CD14-positive monocyte (primary cell): Measurements from ENCODE around the gene PHACTR4. TPM values are rescaled to one million over a fixed set of nuclear protein-coding genes. Genes with fewer than 3 reads are reported as not detected.

Experiments used
- DNase-seq, 3 donors: peaks; one replicate each; pipeline ENCODE4 v3.0.0-alpha.2; 2011 to 2022
- H2AFZ ChIP-seq: 2 replicates; pipeline ENCODE4 v1.6.0; 2012; ENCODE audit warnings: mild to moderate bottlenecking, low read depth, low read length, inconsistent platforms; ENCODE audit not compliant: insufficient read depth, poor library complexity, severe bottlenecking
- H3K27ac ChIP-seq, 2 donors: 1 replicate in 1 of 2; 2 replicates in 1 of 2; pipeline ENCODE4 v1.5.1; 2012 to 2013; ENCODE audit warnings: low read length in 2 of 2, control low read depth in 1 of 2, inconsistent platforms in 1 of 2, low read depth in 1 of 2, mild to moderate bottlenecking in 1 of 2
- H3K27me3 ChIP-seq, 2 donors: one replicate each; pipeline versions ENCODE4 v1.6.0 to v1.6.1; 2011 to 2013; ENCODE audit warnings: low read length in 2 of 2; ENCODE audit not compliant: control insufficient read depth in 2 of 2, insufficient read depth in 2 of 2
- H3K36me3 ChIP-seq, 2 donors: replicated peaks in 1 of 2; 1 replicate in 1 of 2; 2 replicates in 1 of 2; pipeline versions ENCODE4 v1.5.1 to v1.6.1; 2012 to 2013; ENCODE audit warnings: low read length in 2 of 2, control low read depth in 1 of 2, inconsistent platforms in 1 of 2, mild to moderate bottlenecking in 1 of 2; ENCODE audit not compliant: insufficient read depth in 2 of 2, control insufficient read depth in 1 of 2
- H3K4me1 ChIP-seq, 2 donors: 1 replicate in 1 of 2; 2 replicates in 1 of 2; pipeline versions ENCODE4 v1.5.1 to v1.6.1; 2012 to 2013; ENCODE audit warnings: low read length in 2 of 2, control low read depth in 1 of 2, inconsistent platforms in 1 of 2, mild to moderate bottlenecking in 1 of 2, moderate library complexity in 1 of 2; ENCODE audit not compliant: insufficient read depth in 2 of 2, control insufficient read depth in 1 of 2
- H3K4me2 ChIP-seq: replicated peaks from 2 replicates; pipeline ENCODE3; 2012; ENCODE audit warnings: low read length, moderate library complexity, mild to moderate bottlenecking; ENCODE audit not compliant: poor library complexity, severe bottlenecking; ENCODE audit errors: extremely low read depth
- H3K4me3 ChIP-seq, 3 experiments: fragments of 200-600 bp in 1 of 3; sonication (generic) in 1 of 3; replicated peaks in 1 of 3; 1 replicate in 2 of 3; 2 replicates in 1 of 3; pipeline ENCODE4 v1.5.1; 2011 to 2013; ENCODE audit warnings: low read length in 3 of 3, mild to moderate bottlenecking in 3 of 3, control low read depth in 2 of 3, low read depth in 2 of 3, inconsistent platforms in 1 of 3, moderate library complexity in 1 of 3
- H3K79me2 ChIP-seq: 2 replicates; pipeline ENCODE4 v1.6.0; 2012; ENCODE audit warnings: mild to moderate bottlenecking, control low read depth, inconsistent platforms, low read length, moderate library complexity; ENCODE audit not compliant: insufficient read depth
- H3K9ac ChIP-seq: 2 replicates; pipeline ENCODE4 v1.6.0; 2017; ENCODE audit warnings: low read length, mild to moderate bottlenecking; ENCODE audit not compliant: insufficient read depth, poor library complexity, severe bottlenecking
- H3K9me3 ChIP-seq, 2 donors: replicated peaks in 1 of 2; 1 replicate in 1 of 2; 2 replicates in 1 of 2; pipeline versions ENCODE4 v1.5.1 to v1.6.1; 2012 to 2013; ENCODE audit warnings: low read length in 2 of 2, control low read depth in 1 of 2; ENCODE audit not compliant: control insufficient read depth in 1 of 2, insufficient read depth in 1 of 2
- H4K20me1 ChIP-seq: 2 replicates; pipeline ENCODE4 v1.6.0; 2012; ENCODE audit warnings: mild to moderate bottlenecking, low read length, control low read depth, moderate library complexity; ENCODE audit not compliant: insufficient read depth
- H3K27ac Mint-ChIP-seq, 7 donors: one replicate each; pipeline ENCODE4 v1.8.0; 2020; ENCODE audit warnings: mild to moderate bottlenecking in 7 of 7, mixed read lengths in 7 of 7, moderate library complexity in 6 of 7, inconsistent platforms in 2 of 7
- H3K27me3 Mint-ChIP-seq, 3 donors: one replicate each; pipeline ENCODE4 v1.8.0; 2021 to 2022; ENCODE audit warnings: low read depth in 3 of 3, mild to moderate bottlenecking in 3 of 3, mixed read lengths in 3 of 3, moderate library complexity in 3 of 3, inconsistent platforms in 1 of 3
- H3K36me3 Mint-ChIP-seq, 2 donors: one replicate each; pipeline ENCODE4 v1.8.0; 2020; ENCODE audit warnings: mixed read lengths in 2 of 2, inconsistent platforms in 1 of 2, mild to moderate bottlenecking in 1 of 2
- H3K4me1 Mint-ChIP-seq: one replicate; pipeline ENCODE4 v1.8.0; 2020; ENCODE audit warnings: mild to moderate bottlenecking, mixed read lengths
- H3K4me3 Mint-ChIP-seq, 2 donors: one replicate each; pipeline ENCODE4 v1.8.0; 2020; ENCODE audit warnings: mild to moderate bottlenecking in 2 of 2, mixed read lengths in 2 of 2, moderate library complexity in 1 of 2
- H3K9me3 Mint-ChIP-seq, 7 donors: one replicate each; pipeline ENCODE4 v1.8.0; 2020 to 2022; ENCODE audit warnings: mixed read lengths in 7 of 7, mild to moderate bottlenecking in 6 of 7, moderate library complexity in 6 of 7, inconsistent platforms in 2 of 7
- CTCF ChIP-seq: fragments of 200-600 bp; IDR thresholded peaks from one replicate; pipeline ENCODE4 v1.8.0; 2022; ENCODE audit warnings: antibody characterized with exemption, mild to moderate bottlenecking
- WGBS: methylation state at CpG from one replicate; pipeline ENCODE4 v1.1.5; 2013; ENCODE audit warnings: missing lambda C conversion rate; ENCODE audit not compliant: insufficient coverage; 5-methylcytosine and 5-hydroxymethylcytosine counted together
- intact Hi-C, 2 donors: fragments of 100-400 bp; cut with micrococcal nuclease; formaldehyde crosslinking; loops; one replicate each; pipeline versions ENCODE4 v1.15.0 to v1.15.1; 2023
- polyA plus RNA-seq, 3 donors: library from polyadenylated mRNA; depleted of rRNA in 1 of 3; unstranded in 2 of 3; stranded (reverse) in 1 of 3; fragments of 300-500 nt in 2 of 3; fragments of >200 nt in 1 of 3; fragmentation: Illumina TruSeq in 2 of 3; gene quantifications; 1 replicate in 2 of 3; 2 replicates in 1 of 3; pipeline ENCODE4 v1.2.3, GENCODE V29; 2012 to 2021

Gene PHACTR4
- polyA plus RNA-seq, 3 donors: 2.9 to 9.7 (median 2.9) TPM

DNA sequence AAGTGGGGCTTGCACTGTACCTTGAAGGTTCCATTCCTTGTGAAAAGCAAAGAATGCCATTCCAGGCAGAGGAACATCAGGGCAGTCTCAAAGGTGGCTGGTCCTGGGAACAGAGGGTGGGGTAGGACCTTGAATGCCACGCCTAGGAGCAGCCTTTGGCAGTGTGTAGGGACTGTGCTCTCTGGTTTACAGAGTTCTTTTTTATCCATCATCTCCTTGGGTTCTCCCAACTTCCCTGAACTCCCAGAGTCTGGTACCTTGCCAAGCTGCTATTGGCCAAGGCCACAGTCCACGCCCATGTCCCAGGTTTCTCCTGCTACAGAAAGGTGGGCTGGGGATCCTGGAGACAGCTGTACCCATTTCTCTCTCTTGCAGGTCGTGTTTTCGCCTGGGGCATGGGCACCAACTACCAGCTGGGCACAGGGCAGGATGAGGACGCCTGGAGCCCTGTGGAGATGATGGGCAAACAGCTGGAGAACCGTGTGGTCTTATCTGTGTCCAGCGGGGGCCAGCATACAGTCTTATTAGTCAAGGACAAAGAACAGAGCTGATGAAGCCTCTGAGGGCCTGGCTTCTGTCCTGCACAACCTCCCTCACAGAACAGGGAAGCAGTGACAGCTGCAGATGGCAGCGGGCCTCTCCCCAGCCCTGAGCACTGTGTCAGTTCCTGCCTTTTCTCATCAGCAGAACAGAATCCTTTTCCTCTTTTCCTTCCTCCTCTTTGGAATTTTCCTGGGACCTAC is 168.1 kb downstream of the PHACTR4 start:
- H2AFZ ChIP-seq: no peak overlapping the region
- no peaks in the 10 kb centered on the region for H3K79me2 ChIP-seq
- no peak overlapping the region for H3K4me3 ChIP-seq
- no peak for DNase-seq
- H4K20me1 ChIP-seq: no peaks in the 10 kb centered on the region
- WGBS: 84% methylated on average over 4 of the region's 8 CpGs
- no peaks in the 10 kb centered on the region for H3K9me3 ChIP-seq
- no peaks in the 10 kb centered on the region for H3K4me1 Mint-ChIP-seq
- no peaks in the 10 kb centered on the region for H3K27me3 ChIP-seq
- no peak overlapping the region for H3K27ac ChIP-seq
- no peak for TF ChIP-seq CTCF
- H3K9ac ChIP-seq: no peak overlapping the region
- peaks cover 34 to 46% of the 10 kb centered on the region in 2 donors for H3K36me3 ChIP-seq
- H3K4me1 ChIP-seq: no peaks in the 10 kb centered on the region
- H3K36me3 Mint-ChIP-seq: peaks cover 40 to 56% of the 10 kb centered on the region in 2 donors
- no peak overlapping the region for H3K4me2 ChIP-seq
- no peak overlapping the region for H3K4me3 Mint-ChIP-seq
- peaks cover 0 to 4% (median 0%) of the 10 kb centered on the region in 3 donors for H3K27me3 Mint-ChIP-seq
- H3K27ac Mint-ChIP-seq: peak overlapping the region in 1 of 7 donors; percentile 58
- peaks cover 0 to under 1% (median 0%) of the 10 kb centered on the region in 7 donors for H3K9me3 Mint-ChIP-seq
- intact Hi-C loops: no loop called here

GRCh38 chr1:28538286-28538685 is 168.7 kb downstream of the PHACTR4 start:
- 90% methylated on average over 3 of the region's 6 CpGs for WGBS
- Histone ChIP-seq H3K27ac (no peak overlapping the region), H3K4me1 (no peaks in the 10 kb centered on the region), H3K27me3 (no peaks in the 10 kb centered on the region), H3K9ac (no peak overlapping the region), H3K79me2 (no peaks in the 10 kb centered on the region), H2AFZ (no peak overlapping the region), H3K9me3 (no peaks in the 10 kb centered on the region), H3K4me3 (no peak overlapping the region), H3K36me3 (peaks cover 34 to 44% of the 10 kb centered on the region in 2 donors), H4K20me1 (no peaks in the 10 kb centered on the region), H3K4me2 (no peak overlapping the region)
- intact Hi-C loops: no loop called here
- DNase-seq: no peak
- H3K36me3 Mint-ChIP-seq: peaks cover 40 to 55% of the 10 kb centered on the region in 2 donors
- peaks cover 0 to 2% (median 0%) of the 10 kb centered on the region in 3 donors for H3K27me3 Mint-ChIP-seq
- no peaks in the 10 kb centered on the region for H3K9me3 Mint-ChIP-seq
- no peak overlapping the region for H3K27ac Mint-ChIP-seq
- no peak for TF ChIP-seq CTCF
- H3K4me3 Mint-ChIP-seq: no peak overlapping the region
- H3K4me1 Mint-ChIP-seq: no peaks in the 10 kb centered on the region
